Progenitor cell of endocrine pancreas (in vitro differentiated cells): ENCODE data around the gene OTOR. TPM values are rescaled to one million over a fixed set of nuclear protein-coding genes. Genes with fewer than 3 reads are reported as not detected.

Source experiments
- DNase-seq: peaks from one replicate; pipeline ENCODE4 v3.0.0; 2021; ENCODE audit warnings: low spot score; ENCODE audit not compliant: unreplicated experiment
- H3K27ac Mint-ChIP-seq: 2 replicates; pipeline ENCODE4 v1.8.0; 2021; ENCODE audit warnings: mild to moderate bottlenecking, moderate library complexity, mixed read lengths
- H3K27me3 Mint-ChIP-seq: 2 replicates; pipeline ENCODE4 v1.8.0; 2021; ENCODE audit warnings: mixed read lengths
- H3K36me3 Mint-ChIP-seq: 2 replicates; pipeline ENCODE4 v1.8.0; 2022; ENCODE audit warnings: mixed read lengths; ENCODE audit not compliant: insufficient read depth
- H3K4me1 Mint-ChIP-seq: 2 replicates; pipeline ENCODE4 v1.8.0; 2021; ENCODE audit warnings: low read depth, mixed read lengths
- H3K4me3 Mint-ChIP-seq: 2 replicates; pipeline ENCODE4 v1.8.0; 2021; ENCODE audit warnings: low read depth, mild to moderate bottlenecking, moderate library complexity, mixed read lengths
- H3K9me3 Mint-ChIP-seq: 2 replicates; pipeline ENCODE4 v1.8.0; 2021; ENCODE audit warnings: low read depth, mixed read lengths
- CTCF ChIP-seq: fragments of 200-600 bp; sonication (generic); IDR thresholded peaks from one replicate; pipeline ENCODE4 v1.5.0; 2021; ENCODE audit warnings: antibody characterized with exemption, mild to moderate bottlenecking; ENCODE audit not compliant: unreplicated experiment
- total RNA-seq: library from RNA; stranded (reverse); gene quantifications from 2 replicates; pipeline ENCODE4 v1.2.1, GENCODE V29; 2021

The OTOR gene
- total RNA-seq, 1 donor from 2014 or later = not detected

GRCh38 chr20:16708602-16709001 lies 39.6 kb upstream of the OTOR start:
- no peaks in the 10 kb centered on the region for H3K36me3 Mint-ChIP-seq
- peaks cover 12% of the 10 kb centered on the region for H3K9me3 Mint-ChIP-seq
- no peak overlapping the region for H3K4me3 Mint-ChIP-seq
- H3K4me1 Mint-ChIP-seq = no peaks in the 10 kb centered on the region
- H3K27me3 Mint-ChIP-seq = peaks cover 12% of the 10 kb centered on the region
- TF ChIP-seq CTCF = no peak
- DNase-seq = no peak
- H3K27ac Mint-ChIP-seq = no peak overlapping the region

- Mint-ChIP-seq H3K27ac (no peak overlapping the region), H3K9me3 (peaks cover 12% of the 10 kb centered on the region), H3K4me3 (no peak overlapping the region), H3K36me3 (no peaks in the 10 kb centered on the region), H3K27me3 (peaks cover 12% of the 10 kb centered on the region), H3K4me1 (no peaks in the 10 kb centered on the region)
- no peak for DNase-seq
- no peak for TF ChIP-seq CTCF
These were observed 39.1 kb upstream of the OTOR start for GRCh38 chr20:16709017-16709416.

- Mint-ChIP-seq H3K36me3 (no peaks in the 10 kb centered on the region), H3K27ac (no peak overlapping the region), H3K4me1 (no peaks in the 10 kb centered on the region), H3K4me3 (no peak overlapping the region), H3K9me3 (peaks cover 7% of the 10 kb centered on the region), H3K27me3 (peaks cover 18% of the 10 kb centered on the region)
- TF ChIP-seq CTCF = no peak
- DNase-seq = no peak
These were observed 37.4 kb upstream of the OTOR start for GRCh38 chr20:16710781-16711180.

GRCh38 chr20:16711661-16712258 lies 36.4 kb upstream of the OTOR start:
- no peak for TF ChIP-seq CTCF
- no peak for DNase-seq
- no peaks in the 10 kb centered on the region for H3K4me1 Mint-ChIP-seq
- H3K36me3 Mint-ChIP-seq = no peaks in the 10 kb centered on the region
- H3K4me3 Mint-ChIP-seq = no peak overlapping the region
- H3K9me3 Mint-ChIP-seq = peaks cover 3% of the 10 kb centered on the region
- no peak overlapping the region for H3K27ac Mint-ChIP-seq
- H3K27me3 Mint-ChIP-seq = peaks cover 22% of the 10 kb centered on the region

- Mint-ChIP-seq H3K4me1 (no peaks in the 10 kb centered on the region), H3K27me3 (peaks cover 22% of the 10 kb centered on the region), H3K27ac (no peak overlapping the region), H3K4me3 (no peak overlapping the region), H3K9me3 (no peaks in the 10 kb centered on the region), H3K36me3 (no peaks in the 10 kb centered on the region)
- DNase-seq = no peak
- TF ChIP-seq CTCF = no peak
These were observed 35.6 kb upstream of the OTOR start for GRCh38 chr20:16712511-16712947.
